Measurements from ENCODE around the gene C1orf226.
"Not testable (repeated sequence)": the region's sequence is repeated elsewhere in the genome, so short reads cannot be mapped to it uniquely, and the experiment has no call there.

C1orf226 gene, protein sequence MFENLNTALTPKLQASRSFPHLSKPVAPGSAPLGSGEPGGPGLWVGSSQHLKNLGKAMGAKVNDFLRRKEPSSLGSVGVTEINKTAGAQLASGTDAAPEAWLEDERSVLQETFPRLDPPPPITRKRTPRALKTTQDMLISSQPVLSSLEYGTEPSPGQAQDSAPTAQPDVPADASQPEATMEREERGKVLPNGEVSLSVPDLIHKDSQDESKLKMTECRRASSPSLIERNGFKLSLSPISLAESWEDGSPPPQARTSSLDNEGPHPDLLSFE

DNA sequence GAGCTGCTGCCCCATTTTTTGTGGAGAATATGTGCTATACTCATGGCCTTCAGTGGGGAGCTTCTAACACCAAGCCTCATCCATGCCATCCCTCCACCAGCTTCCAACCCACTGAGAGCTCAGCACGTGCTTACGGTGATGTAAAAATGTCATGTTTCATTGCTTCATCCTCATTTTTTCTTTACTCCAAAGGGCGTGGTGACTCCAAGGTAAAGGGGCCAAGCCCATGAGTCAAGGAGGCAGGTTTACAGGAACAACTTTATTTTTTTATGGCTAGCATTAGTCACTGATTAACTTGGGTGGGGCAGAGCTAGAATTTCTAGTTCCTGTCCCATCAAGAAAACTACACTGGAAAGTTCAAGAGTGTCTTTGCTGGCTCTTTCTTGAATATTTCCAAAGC, at the start of gene C1orf226:
TSS of gene C1orf226 (plus strand) at position 346 of the 400 bp plus-strand sequence. CDS start 174 bp downstream, outside the sequence.
- DNase-seq, result no peak

- DNase-seq, result no peak
These were observed 47.5 kb upstream of the C1orf226 start for GRCh38 chr1:162333991-162334390.

DNA sequence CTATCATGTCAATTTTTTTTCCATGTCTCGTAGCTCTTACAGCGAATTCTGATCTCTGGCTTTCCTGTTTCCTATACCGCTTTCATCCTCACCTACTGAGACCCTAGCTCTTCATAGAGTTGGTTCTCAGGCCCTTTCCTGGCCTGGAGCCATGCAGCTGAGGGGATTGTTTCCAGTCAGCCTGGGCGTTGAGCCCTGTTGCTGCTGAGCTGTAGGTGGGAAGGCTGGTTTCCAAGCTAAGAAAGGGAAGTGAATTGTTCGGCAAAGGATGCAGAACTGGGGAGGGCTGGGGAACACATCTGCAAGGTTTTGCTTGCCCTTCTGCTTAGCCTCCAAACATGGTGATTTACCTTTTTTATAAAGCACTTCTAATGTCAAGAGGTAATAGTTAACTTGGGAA, 46.4 kb upstream of the C1orf226 start:
- DNase-seq, result no peak

DNA sequence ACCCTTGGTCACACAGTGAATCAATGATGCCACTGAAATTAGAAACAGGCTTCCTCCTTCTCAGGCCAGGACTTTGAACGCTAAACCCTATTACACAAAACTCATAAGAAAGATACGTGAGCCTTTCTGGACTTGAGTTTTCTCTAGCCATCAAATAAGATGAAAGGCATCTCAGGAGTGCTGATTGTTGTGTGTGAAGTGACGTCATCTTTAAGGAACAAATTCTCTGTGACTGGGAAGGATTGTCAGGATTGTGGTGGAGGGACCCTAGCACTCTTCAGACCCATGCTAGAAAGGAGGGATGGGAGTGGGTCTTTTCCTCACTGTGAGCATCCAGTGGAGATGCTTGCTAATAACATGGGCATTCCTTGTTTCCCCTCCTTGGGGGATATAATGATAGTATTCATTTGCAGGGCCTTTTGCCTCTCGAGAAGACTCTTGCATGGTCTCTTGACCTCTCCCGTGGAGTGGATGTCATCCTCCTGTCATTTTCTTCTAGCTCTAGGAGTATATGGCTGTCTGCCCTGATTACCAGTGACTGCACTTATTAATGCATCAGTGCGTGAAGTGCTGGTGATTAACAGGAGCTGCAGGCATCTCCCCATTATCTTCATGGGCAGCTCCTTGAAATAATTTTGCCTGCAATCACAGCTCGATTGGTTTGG, 44.8 kb upstream of the C1orf226 start:
- DNase-seq, result no peak

- no peak for DNase-seq
These were observed 39.0 kb upstream of the C1orf226 start for GRCh38 chr1:162342452-162342983.

- no peak for DNase-seq
These were observed 38.1 kb upstream of the C1orf226 start for GRCh38 chr1:162343470-162343869.

GRCh38 chr1:162347281-162347680, 34.2 kb upstream of the C1orf226 start:
- no peak for DNase-seq

DNA sequence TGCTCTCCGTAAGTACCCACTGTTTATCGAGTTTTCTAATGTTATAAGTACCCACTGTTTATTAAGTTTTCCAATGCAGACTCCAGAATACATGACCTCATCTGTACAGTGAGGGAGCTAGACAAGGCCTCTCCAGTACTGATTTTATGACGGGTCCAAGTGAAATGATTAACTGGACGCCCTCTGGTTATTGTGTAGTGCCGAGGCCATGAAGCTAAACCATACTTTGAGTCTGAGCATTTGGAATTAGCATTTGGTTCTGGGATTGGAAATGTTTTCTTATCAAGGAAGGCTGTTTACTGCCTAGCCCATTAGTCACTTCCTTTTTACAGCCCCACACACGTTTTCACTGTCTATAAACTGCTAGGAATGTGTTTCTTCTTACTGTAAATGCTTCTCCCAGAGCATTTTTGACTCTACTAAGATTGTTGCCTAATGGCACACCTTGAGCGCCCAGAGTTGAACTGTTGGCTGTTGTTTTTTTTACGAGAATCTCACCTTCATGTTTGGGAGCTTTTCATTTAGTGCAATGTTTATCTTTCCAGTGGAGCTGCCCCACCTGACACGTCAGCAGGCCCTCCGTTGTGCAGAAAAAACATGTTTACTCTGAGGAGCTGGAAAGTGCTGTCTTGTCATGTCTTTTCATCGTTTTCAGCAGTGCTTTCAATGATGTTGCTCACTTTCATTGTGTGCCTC, 31.7 kb upstream of the C1orf226 start:
- DNase-seq, result no peak

DNA sequence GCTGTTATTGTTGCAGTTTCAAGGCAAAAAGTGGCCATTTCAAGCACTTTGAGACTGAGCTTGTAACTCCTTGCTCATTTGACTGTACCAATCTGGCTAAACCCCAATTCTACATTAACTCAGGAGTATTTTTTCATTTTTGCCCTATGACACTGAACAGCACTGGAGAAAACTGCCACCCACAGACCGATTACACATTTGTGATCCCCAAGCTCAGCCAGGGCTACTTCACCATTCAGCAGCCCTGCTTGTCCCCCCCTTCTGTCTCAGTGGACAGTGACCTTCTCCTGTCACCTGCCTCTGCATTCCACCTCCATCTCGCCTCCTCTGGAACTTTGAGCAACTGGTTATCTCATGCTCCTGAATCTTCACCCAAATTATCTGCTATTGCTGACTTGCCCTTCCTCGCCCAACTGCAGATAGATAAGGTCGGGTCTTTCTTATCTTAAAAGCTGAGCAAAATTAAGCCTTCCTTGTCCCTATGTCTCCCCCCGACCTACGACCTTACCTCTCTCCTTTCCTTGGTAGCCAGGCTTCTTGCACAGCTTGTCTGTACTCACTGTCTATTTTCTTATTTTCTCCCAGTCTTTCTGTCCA, 30.2 kb upstream of the C1orf226 start:
- DNase-seq, result no peak

DNA sequence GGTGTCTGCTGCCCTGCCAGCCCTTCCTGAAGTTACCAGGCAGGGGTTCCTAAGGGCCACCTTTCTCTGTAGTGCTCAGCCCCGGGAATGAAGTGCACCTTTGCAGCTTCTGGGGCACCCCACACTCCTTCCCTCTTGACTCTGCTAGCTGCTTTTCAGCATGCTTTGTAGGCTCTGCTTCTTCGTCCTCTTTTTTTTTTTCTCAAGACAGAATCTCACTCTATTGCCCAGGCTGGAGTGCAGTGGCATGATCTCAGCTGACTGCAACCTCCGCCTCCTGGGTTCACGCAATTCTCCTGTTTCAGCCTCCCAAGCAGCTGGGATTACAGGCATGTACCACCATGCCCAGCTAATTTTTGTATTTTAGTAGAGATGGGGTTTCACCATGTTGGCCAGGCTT, 29.7 kb upstream of the C1orf226 start:
- DNase-seq, result not testable (repeated sequence)

DNA sequence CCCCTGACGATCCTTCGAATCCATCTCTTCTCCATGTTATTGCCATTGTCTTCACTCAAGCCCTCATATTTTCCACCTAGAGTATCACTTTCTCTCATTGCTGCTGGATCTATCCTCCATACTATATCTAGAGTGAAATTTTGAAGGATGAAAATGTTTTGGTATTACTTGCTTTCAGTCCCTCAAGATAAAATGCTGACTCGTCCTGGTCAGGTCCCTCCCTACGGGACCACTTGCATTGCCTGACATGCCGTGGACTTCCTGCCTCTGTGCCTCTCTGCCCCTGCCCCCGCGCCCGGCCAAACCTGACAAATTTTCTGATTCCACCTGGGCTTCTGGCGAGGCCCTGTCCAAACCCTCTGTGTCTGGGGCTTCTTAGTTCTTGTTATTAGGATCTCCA, 28.4 kb upstream of the C1orf226 start:
- DNase-seq, result no peak

GRCh38 chr1:162353702-162354101, 27.8 kb upstream of the C1orf226 start:
- DNase-seq, result no peak

DNA sequence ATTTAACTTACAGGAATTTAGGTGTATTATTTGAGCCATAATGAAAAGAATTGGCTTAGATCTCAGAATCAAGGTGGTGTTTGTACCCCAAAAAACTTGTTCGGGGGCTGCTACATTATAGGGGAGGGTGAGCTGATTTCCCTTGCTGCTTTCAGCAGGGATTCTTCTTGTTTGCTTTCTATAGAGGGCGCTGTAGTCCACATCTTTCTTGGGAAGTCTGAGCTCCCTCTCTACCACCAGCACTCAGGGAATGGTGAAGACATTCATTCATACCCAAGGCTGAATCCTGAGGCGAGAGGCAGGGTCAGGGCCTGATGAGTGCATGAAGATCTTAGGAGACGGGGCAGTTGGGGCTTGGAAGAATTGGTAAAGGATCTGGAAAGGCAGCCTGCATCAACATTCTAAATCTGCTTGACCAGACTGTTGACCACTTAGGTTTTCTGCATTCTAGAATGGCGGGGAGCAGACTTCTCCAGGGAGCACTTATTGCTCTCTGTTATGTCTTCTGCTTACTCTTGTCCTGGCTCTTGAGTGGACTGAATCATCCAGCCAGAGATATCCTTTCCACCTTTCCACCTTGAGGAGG, 23.8 kb upstream of the C1orf226 start:
- DNase-seq, result no peak

DNA sequence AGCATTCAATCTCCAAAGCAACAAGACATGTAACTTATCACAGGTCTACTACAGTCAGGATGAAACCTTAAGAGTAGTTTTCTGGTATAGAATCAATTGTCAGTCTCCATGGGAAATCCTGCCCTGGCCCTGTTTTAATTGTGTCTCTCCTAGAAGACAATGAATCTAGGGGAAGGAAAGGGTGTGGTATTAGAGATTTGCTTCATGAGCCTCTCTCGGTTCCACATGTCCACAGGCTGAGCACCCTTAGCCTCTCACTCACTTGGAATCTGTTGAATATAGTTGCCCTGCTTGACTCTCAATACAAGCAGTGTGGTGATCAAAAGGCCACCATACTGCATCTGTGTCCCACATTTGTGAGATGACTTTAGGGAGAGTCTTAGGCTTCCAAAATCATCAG, 22.6 kb upstream of the C1orf226 start:
- no peak for DNase-seq

DNA sequence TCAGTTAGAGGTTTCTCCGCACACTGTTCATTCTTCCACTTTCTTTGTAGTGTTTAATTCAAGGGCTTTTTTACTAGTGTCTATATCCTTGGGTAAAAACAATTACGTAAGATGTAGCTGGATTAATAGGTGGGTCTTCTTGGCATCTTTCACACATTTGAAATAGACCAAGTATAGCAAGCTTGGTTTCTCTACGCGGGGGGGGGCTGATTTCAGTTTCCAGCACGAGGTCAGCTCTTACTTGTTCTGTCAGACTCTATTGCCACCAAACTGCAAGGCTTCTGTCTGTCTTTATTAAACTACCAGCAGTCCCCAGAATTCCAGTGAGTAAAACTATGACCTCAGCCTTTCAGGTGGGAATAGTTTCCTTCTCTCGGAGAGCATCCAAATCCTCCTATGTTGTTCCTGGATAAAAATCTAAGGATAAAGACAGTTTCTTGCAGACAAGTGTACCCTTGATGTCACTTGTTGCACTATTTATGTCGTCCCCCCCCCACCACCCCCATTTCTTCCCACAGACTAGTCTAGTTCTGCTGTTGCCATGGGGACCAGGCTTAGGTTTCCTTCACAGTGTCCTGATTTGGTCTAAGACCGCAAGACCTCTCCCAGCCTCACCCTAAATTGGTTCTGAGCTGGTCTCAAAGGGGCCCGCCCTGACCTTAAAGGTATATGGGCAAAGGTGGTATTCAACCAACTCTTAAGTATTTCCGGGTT, 21.8 kb upstream of the C1orf226 start:
- DNase-seq, result no peak

GRCh38 chr1:162360237-162360873, 21.2 kb upstream of the C1orf226 start:
- DNase-seq, result no peak

DNA sequence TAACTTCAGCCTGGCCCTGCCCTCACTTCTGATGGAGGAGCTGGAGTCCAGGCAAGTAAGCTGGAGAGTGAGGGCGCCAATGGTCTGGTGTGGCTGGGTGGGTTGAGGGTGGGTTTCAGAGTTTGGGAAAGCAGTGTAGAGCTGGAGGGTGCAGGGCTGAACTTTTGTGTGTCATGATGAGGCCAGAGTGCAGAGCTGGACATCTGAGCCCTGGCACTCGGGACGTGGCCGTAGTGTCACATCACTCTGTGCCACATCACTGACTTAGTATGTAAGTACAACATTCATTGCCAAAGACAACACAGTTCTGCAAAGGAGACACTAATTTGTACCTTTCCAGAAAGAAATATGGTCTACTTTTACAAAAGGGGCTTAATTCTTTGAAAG, 20.7 kb upstream of the C1orf226 start:
- no peak for DNase-seq

- no peak for DNase-seq
These were observed 20.2 kb upstream of the C1orf226 start for GRCh38 chr1:162361349-162361748.

GRCh38 chr1:162363823-162364222, 17.7 kb upstream of the C1orf226 start:
- DNase-seq, result no peak

DNA sequence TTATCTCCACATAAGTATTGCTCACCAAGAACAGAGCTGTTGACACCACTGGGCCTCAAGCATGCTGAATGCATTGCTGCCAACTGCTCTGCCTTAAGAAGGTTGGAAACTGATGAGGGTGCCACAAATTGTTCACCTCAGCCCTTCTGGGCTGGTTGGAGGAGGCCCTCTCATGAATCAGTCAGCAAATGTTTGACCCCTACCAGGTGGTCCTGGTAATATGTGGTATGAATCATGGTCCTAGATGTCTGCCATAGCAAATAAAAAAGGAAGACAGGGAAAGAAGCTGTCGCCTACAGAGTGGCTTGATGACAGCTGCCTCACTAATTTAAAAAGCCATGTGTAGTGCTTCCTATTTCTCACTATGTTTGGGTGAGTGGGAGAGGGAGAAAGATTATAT, 17.0 kb upstream of the C1orf226 start:
- no peak for DNase-seq

DNA sequence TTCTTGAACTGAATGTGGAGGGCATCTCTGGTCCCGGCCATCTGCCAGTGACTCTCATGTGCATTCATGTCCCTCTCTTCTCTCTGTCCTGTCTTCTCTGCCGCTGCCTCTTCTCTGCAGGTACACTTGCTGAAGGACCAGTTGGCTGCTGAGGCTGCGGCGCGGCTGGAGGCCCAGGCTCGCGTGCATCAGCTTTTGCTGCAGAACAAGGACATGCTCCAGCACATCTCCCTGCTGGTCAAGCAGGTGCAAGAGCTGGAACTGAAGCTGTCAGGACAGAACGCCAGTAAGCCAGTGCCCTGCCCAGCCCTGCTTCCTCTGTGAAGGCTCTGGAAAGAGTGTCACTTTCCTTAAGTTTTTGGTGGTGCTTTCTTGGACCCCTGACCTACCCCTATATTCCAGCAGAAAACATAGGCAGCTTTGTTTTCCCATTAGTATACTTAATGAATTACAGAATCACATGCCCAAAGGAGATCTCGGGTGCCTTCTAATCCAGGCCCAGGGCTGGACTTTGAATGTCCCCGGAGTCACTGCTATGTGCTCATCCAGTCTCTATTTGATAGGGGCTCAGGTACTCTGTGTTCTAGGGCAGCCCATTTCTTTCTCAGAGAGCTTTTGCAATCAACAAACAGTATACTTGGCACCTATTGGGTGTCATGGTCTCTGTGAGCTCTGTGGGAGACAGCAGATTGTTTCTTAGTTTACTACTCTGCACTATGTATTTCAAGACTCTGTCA, 16.1 kb upstream of the C1orf226 start:
- DNase-seq, result no peak
